Neural crest cell (in vitro differentiated cells): ENCODE measurements around the gene GFRA1. TPM values are rescaled to one million over a fixed set of nuclear protein-coding genes. Genes with fewer than 3 reads are reported as not detected.

Experiments used
- DNase-seq: peaks from one replicate; pipeline ENCODE4 v3.0.0; 2021; ENCODE audit warnings: low read depth, mixed read lengths, low spot score
- H3K27ac Mint-ChIP-seq: one replicate; pipeline ENCODE4 v1.8.0; 2021; ENCODE audit warnings: mild to moderate bottlenecking, mixed read lengths; ENCODE audit not compliant: unreplicated experiment
- H3K27me3 Mint-ChIP-seq: 2 replicates; pipeline ENCODE4 v1.8.0; 2021; ENCODE audit warnings: low read depth, mild to moderate bottlenecking, mixed read lengths
- H3K36me3 Mint-ChIP-seq: 2 replicates; pipeline ENCODE4 v1.8.0; 2021; ENCODE audit warnings: low read depth, mild to moderate bottlenecking, mixed read lengths
- H3K4me1 Mint-ChIP-seq: 2 replicates; pipeline ENCODE4 v1.8.0; 2021; ENCODE audit warnings: mixed read lengths
- H3K4me3 Mint-ChIP-seq: one replicate; pipeline ENCODE4 v1.8.0; 2021; ENCODE audit warnings: mild to moderate bottlenecking, mixed read lengths
- H3K9me3 Mint-ChIP-seq: 2 replicates; pipeline ENCODE4 v1.8.0; 2021; ENCODE audit warnings: mixed read lengths
- total RNA-seq: library from RNA; stranded (reverse); gene quantifications from 2 replicates; pipeline ENCODE4 v1.2.1, GENCODE V29; 2021
- TF ChIP-seq, protein P1 (sequence below): fragments of 200-600 bp; sonication (generic); conservative IDR thresholded peaks from 2 replicates; pipeline ENCODE4 v1.5.0; 2021; ENCODE audit warnings: antibody characterized with exemption, mild to moderate bottlenecking

Gene GFRA1
- total RNA-seq, 1 donor from 2014 or later: 72.4 TPM

DNA sequence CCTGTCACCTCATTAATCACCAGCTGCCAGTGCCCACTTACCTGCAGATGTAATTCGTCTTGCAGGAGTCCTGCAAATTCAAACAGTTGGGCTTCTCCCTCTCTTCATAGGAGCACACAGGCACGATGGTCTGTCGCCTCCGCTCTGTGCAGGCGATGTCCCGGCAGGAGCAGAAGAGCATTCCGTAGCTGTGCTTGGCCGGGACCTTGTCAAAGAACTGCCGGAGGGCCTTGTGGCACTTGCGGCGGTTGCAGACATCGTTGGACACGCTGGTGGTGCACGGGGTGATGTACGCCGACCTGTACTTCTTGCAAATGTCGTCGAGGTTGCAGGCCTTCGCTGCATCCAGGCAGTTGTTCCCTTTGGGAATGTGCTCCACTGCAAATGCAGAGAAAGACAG is 147.8 kb downstream of the GFRA1 start:
- peaks cover 2% of the 10 kb centered on the region for H3K9me3 Mint-ChIP-seq
- no peak overlapping the region for H3K4me3 Mint-ChIP-seq
- no peaks in the 10 kb centered on the region for H3K27me3 Mint-ChIP-seq
- H3K36me3 Mint-ChIP-seq: peaks cover 14% of the 10 kb centered on the region
- TF ChIP-seq, protein P1, sequence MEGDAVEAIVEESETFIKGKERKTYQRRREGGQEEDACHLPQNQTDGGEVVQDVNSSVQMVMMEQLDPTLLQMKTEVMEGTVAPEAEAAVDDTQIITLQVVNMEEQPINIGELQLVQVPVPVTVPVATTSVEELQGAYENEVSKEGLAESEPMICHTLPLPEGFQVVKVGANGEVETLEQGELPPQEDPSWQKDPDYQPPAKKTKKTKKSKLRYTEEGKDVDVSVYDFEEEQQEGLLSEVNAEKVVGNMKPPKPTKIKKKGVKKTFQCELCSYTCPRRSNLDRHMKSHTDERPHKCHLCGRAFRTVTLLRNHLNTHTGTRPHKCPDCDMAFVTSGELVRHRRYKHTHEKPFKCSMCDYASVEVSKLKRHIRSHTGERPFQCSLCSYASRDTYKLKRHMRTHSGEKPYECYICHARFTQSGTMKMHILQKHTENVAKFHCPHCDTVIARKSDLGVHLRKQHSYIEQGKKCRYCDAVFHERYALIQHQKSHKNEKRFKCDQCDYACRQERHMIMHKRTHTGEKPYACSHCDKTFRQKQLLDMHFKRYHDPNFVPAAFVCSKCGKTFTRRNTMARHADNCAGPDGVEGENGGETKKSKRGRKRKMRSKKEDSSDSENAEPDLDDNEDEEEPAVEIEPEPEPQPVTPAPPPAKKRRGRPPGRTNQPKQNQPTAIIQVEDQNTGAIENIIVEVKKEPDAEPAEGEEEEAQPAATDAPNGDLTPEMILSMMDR: no peak
- no peak for DNase-seq
- H3K27ac Mint-ChIP-seq: no peak overlapping the region
- peaks cover 18% of the 10 kb centered on the region for H3K4me1 Mint-ChIP-seq

DNA sequence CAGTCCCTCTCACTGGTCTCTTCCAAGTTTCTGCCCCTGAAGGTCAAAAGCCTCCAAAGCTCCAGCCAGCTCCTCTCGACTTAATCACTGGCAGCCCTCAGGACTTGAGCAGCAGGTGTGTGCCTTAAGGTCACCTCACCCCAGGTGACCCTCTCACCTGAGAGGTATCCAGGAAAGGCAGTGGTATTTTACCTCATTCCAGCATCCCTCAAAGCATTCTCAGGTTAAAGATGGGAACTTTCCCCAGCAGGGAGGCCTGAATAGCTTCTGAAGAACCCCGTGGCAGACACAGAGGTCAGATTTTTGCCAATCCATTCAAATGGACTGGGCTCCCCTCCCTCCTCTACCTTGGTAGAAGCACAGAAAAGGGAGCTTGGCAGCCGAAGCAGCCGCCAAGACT is 148.2 kb downstream of the GFRA1 start:
- H3K36me3 Mint-ChIP-seq: peaks cover 17% of the 10 kb centered on the region
- TF ChIP-seq, protein P1: no peak
- peaks cover 18% of the 10 kb centered on the region for H3K4me1 Mint-ChIP-seq
- DNase-seq: no peak
- H3K27me3 Mint-ChIP-seq: no peaks in the 10 kb centered on the region
- H3K9me3 Mint-ChIP-seq: peaks cover 2% of the 10 kb centered on the region
- H3K27ac Mint-ChIP-seq: no peak overlapping the region
- H3K4me3 Mint-ChIP-seq: no peak overlapping the region

DNA sequence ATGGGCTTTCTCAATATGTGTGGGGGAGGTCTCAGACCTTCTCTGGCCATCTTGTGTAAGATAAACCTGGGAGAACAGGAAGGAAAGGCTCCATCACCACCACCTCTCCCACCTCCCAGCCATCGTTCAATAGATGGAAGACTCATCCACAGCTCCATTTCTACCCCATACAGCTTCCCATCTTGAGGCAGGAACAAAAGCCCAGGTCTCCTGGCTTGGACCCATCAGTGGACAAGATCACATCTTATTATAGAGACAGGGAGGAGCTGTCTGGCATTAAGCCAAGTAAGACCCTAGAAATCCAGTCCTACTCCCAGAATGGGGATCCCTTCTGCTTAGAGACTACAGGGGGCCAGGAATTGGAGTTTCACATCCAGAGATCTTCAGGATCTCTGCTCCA is 150.3 kb downstream of the GFRA1 start:
- H3K27me3 Mint-ChIP-seq: no peaks in the 10 kb centered on the region
- peaks cover 28% of the 10 kb centered on the region for H3K36me3 Mint-ChIP-seq
- no peak for DNase-seq
- H3K9me3 Mint-ChIP-seq: no peaks in the 10 kb centered on the region
- no peak overlapping the region for H3K4me3 Mint-ChIP-seq
- peaks cover 15% of the 10 kb centered on the region for H3K4me1 Mint-ChIP-seq
- H3K27ac Mint-ChIP-seq: no peak overlapping the region
- TF ChIP-seq, protein P1: no peak

GRCh38 chr10:116121640-116122525 is 151.1 kb downstream of the GFRA1 start:
- Mint-ChIP-seq H3K27ac (peak overlapping the region; percentile 8), H3K36me3 (peaks cover 28% of the 10 kb centered on the region), H3K27me3 (no peaks in the 10 kb centered on the region), H3K4me3 (no peak overlapping the region), H3K4me1 (peaks cover 7% of the 10 kb centered on the region), H3K9me3 (no peaks in the 10 kb centered on the region)
- DNase-seq: no peak
- TF ChIP-seq, protein P1: no peak

GRCh38 chr10:116120688-116121455 is 152.1 kb downstream of the GFRA1 start:
- Mint-ChIP-seq H3K9me3 (no peaks in the 10 kb centered on the region), H3K27ac (no peak overlapping the region), H3K27me3 (no peaks in the 10 kb centered on the region), H3K4me3 (no peak overlapping the region), H3K36me3 (peaks cover 28% of the 10 kb centered on the region), H3K4me1 (no peaks in the 10 kb centered on the region)
- DNase-seq: peak; percentile 22
- TF ChIP-seq, protein P1: peak; percentile 57
